Measurements from ENCODE around the gene DYNC1I2.

DNA sequence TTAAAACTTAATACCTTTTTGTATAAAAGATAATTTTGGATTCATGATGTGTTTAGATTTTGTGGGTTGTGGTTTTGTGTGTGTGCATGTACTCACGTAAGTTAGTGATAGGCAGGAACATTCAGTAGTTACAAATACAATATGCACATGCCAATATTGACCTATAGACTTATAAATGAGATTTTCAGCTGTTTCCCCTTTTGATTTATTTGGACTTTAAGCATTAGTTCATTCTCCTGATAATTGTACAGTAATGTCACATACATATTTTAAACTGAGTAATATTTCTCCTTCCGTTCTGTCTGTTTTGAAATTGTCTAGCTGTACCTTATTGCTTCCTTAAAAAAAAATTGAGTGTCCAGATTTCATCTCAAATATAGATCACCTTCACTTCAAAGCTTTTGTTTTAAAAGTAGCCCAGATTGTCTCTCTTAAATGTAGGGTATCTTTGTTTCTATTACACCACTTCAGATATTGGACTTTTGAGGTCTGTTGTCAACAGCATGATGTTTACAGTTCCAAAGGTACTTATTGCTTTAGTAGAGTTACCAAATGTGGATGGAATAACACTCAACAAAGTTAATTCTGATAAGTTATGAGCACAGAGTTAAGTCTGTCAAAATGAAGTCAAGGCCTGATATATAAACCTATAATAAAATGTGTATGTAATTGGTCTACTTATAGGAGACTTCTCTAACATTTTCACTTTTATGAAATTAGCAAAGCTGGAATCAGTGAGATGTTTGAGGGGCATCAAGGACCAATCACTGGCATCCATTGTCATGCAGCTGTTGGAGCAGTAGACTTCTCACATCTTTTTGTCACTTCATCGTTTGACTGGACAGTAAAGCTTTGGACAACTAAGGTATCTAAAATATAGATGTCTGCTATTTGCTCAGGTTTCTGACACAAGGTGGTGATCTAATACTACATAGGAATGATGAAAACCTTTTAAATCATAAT is 42.0 kb downstream of the DYNC1I2 start:
- TF ChIP-seq, protein P1, sequence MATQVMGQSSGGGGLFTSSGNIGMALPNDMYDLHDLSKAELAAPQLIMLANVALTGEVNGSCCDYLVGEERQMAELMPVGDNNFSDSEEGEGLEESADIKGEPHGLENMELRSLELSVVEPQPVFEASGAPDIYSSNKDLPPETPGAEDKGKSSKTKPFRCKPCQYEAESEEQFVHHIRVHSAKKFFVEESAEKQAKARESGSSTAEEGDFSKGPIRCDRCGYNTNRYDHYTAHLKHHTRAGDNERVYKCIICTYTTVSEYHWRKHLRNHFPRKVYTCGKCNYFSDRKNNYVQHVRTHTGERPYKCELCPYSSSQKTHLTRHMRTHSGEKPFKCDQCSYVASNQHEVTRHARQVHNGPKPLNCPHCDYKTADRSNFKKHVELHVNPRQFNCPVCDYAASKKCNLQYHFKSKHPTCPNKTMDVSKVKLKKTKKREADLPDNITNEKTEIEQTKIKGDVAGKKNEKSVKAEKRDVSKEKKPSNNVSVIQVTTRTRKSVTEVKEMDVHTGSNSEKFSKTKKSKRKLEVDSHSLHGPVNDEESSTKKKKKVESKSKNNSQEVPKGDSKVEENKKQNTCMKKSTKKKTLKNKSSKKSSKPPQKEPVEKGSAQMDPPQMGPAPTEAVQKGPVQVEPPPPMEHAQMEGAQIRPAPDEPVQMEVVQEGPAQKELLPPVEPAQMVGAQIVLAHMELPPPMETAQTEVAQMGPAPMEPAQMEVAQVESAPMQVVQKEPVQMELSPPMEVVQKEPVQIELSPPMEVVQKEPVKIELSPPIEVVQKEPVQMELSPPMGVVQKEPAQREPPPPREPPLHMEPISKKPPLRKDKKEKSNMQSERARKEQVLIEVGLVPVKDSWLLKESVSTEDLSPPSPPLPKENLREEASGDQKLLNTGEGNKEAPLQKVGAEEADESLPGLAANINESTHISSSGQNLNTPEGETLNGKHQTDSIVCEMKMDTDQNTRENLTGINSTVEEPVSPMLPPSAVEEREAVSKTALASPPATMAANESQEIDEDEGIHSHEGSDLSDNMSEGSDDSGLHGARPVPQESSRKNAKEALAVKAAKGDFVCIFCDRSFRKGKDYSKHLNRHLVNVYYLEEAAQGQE (IDR thresholded peaks at IDR 0.05; ENCODE audit: low read depth): no peak
- TF ChIP-seq FOSL1 (IDR thresholded peaks at IDR 0.05; ENCODE audit: low read depth) (no peak), ZNF274 (IDR thresholded peaks at IDR 0.05; ENCODE audit: low read depth, low read length) (no peak), TCF7L2 (IDR thresholded peaks at IDR 0.05; ENCODE audit: borderline replicate concordance, extremely low read depth, insufficient read depth, insufficient read length) (no peak), RAD21 (IDR thresholded peaks at IDR 0.05; ENCODE audit: low read depth) (no peak)
- TF ChIP-seq, protein P2, sequence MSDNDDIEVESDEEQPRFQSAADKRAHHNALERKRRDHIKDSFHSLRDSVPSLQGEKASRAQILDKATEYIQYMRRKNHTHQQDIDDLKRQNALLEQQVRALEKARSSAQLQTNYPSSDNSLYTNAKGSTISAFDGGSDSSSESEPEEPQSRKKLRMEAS (IDR thresholded peaks at IDR 0.05): no peak
